LNCAP (cell line): Measurements from ENCODE around the gene TBC1D14.

ENCODE experiments used
- CTCF ChIP-seq: fragments of 450-650 bp; IDR thresholded peaks from 2 replicates; pipeline ENCODE4 v1.5.1; 2017; ENCODE audit warnings: mild to moderate bottlenecking

TBC1D14 gene

GRCh38 chr4:6984612-6985425 is 75.2 kb downstream of the TBC1D14 start:
- TF ChIP-seq CTCF = no peak

GRCh38 chr4:6986072-6986780 is 76.6 kb downstream of the TBC1D14 start:
- TF ChIP-seq CTCF = no peak

GRCh38 chr4:6986781-6987587 is 77.4 kb downstream of the TBC1D14 start:
- no peak for TF ChIP-seq CTCF

- no peak for TF ChIP-seq CTCF
These were observed 77.9 kb downstream of the TBC1D14 start for GRCh38 chr4:6987588-6987961.

- TF ChIP-seq CTCF = no peak
These were observed 78.5 kb downstream of the TBC1D14 start for GRCh38 chr4:6988016-6988715.

GRCh38 chr4:6989331-6989923 is 79.8 kb downstream of the TBC1D14 start:
- no peak for TF ChIP-seq CTCF

- TF ChIP-seq CTCF = no peak
These were observed 81.0 kb downstream of the TBC1D14 start for GRCh38 chr4:6990661-6991060.
